ENCODE measurements around the gene LYVE1. TPM values are rescaled to one million over a fixed set of nuclear protein-coding genes. Genes with fewer than 3 reads are reported as not detected.
"Not testable (repeated sequence)": the region's sequence is repeated elsewhere in the genome, so short reads cannot be mapped to it uniquely, and the experiment has no call there.

Gene LYVE1
- total RNA-seq, 2 experiments from 2014 or later: not detected

DNA sequence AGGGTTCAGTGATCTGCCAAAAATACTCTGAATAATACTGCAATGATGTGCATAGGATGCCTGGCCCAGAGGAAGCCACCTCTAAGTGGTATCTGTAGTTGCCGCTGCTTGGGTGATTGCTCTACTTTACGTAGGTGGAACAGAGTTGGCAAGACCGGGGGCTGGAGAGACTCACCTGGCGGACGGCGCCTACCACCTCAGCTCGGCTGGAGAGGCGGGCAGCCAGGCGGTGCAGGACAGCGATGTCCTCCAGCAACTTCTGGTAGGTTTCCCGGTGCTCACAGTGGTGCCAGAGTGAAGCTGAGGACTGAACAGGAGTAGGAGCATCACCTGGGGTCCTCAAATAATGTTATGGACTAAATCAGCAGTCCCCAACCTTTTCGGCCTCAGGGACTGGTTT, 34.5 kb upstream of the LYVE1 start:
- Mint-ChIP-seq H3K27ac (no peak overlapping the region), H3K36me3 (ENCODE audit: low read depth) (no peaks in the 10 kb centered on the region), H3K4me3 (no peak overlapping the region), H3K4me1 (ENCODE audit: low read depth) (peaks cover 2% of the 10 kb centered on the region), H3K27me3 (ENCODE audit: low read depth) (peaks cover 9% of the 10 kb centered on the region), H3K9me3 (no peaks in the 10 kb centered on the region)
- CTCF ChIA-PET: no interaction called here
- no peak for DNase-seq
- intact Hi-C loops (cut with micrococcal nuclease): no loop called here

DNA sequence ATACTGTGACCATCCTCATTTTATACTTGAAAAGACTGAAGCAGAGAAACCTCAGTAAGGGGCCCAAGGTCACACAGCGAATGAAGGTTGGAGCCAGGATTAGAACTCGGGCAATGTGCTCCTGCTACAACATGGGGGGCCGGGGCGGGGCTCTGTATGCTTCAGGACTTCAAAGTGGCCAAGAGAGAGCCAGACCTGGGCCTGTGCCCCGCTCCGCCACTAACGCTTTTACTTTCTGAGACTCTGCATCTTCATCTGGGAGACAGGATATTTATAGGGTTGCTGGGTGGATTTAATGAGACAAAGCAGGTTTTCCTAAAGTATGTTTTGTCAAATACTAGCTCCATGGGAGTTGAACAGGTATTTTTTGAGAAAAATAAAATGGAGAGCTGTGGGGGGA, 33.9 kb upstream of the LYVE1 start:
- intact Hi-C loops (cut with micrococcal nuclease): no loop called here
- Mint-ChIP-seq H3K27me3 (ENCODE audit: low read depth) (peaks cover 9% of the 10 kb centered on the region), H3K4me1 (ENCODE audit: low read depth) (peaks cover 2% of the 10 kb centered on the region)

DNA sequence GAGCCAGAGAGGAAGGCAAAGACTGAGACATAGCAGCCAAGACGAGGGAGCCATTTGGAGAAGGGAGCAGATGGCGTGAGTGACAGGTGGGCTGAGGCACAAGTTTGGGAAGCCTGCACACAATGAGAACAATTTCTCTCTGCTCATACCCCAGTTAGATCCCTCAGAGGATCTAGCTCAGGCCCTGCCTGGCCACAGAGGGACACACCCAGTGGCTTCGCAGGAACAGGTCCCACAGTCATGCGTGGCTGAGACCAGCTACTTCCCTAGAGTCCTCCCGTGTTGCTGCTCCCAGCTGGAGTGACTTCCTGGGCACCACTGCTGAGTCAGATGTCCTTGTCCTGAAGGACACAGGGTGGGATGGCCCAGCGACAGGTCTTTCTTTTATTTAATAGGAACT, 33.4 kb upstream of the LYVE1 start:
- Mint-ChIP-seq H3K27ac (no peak overlapping the region), H3K4me1 (ENCODE audit: low read depth) (peaks cover 2% of the 10 kb centered on the region), H3K4me3 (no peak overlapping the region), H3K27me3 (ENCODE audit: low read depth) (peaks cover 9% of the 10 kb centered on the region), H3K9me3 (no peaks in the 10 kb centered on the region), H3K36me3 (ENCODE audit: low read depth) (no peaks in the 10 kb centered on the region)
- DNase-seq: no peak
- intact Hi-C loops (cut with micrococcal nuclease): no loop called here
- CTCF ChIA-PET: interaction anchor here (0.5 kb wide), 1 partner anchor 246 kb away, joined by 3 read pairs; no protein-coding TSS in a partner anchor

More for the DNA sequence above, 33.9 kb upstream of the LYVE1 start:
- H3K4me3 Mint-ChIP-seq: no peak overlapping the region
- no peaks in the 10 kb centered on the region for H3K36me3 Mint-ChIP-seq (ENCODE audit: low read depth)
- DNase-seq: no peak
- no peaks in the 10 kb centered on the region for H3K9me3 Mint-ChIP-seq
- CTCF ChIA-PET: interaction anchor here (0.5 kb wide), 1 partner anchor 246 kb away, joined by 3 read pairs; no protein-coding TSS in a partner anchor
- H3K27ac Mint-ChIP-seq: no peak overlapping the region

DNA sequence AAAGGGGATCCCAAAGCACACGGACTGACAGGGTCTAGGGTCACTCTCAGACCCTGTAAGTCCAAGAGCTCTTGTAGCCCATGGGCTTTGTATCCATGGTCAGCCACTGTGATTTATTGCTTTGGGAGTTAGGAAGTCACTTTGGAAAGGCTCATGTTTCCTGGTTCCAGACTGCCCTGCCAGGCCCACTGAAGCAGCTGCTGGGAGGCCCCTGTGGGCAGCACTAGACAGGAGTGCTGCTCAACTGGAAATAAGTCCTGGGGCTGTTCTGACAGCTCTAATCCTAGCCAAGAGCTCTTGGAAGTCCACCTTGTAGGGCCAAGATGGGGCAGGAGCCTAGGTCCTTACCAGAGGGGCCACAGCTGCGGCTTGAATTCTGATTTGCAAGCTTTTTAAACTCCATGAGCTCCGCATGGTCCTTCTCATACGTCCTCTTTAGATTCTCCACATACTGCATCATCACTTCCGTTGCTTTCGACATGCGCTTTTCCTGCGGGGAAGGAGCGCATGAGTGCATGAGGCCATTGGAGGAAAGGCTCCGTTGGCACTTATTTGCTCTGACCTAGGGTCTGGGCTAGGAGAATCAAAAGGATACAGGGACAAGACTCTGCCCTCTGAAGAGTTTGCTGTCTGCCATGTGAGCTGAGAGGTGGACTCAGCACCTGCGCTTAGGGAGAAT, 32.2 kb upstream of the LYVE1 start:
- H3K36me3 Mint-ChIP-seq (ENCODE audit: low read depth): no peaks in the 10 kb centered on the region
- H3K4me1 Mint-ChIP-seq (ENCODE audit: low read depth): no peaks in the 10 kb centered on the region
- intact Hi-C loops (cut with micrococcal nuclease): no loop called here
- peaks cover 2% of the 10 kb centered on the region for H3K9me3 Mint-ChIP-seq
- H3K27me3 Mint-ChIP-seq (ENCODE audit: low read depth): peaks cover 9% of the 10 kb centered on the region
- no peak overlapping the region for H3K4me3 Mint-ChIP-seq
- CTCF ChIA-PET: no interaction called here
- no peak overlapping the region for H3K27ac Mint-ChIP-seq
- no peak for DNase-seq

DNA sequence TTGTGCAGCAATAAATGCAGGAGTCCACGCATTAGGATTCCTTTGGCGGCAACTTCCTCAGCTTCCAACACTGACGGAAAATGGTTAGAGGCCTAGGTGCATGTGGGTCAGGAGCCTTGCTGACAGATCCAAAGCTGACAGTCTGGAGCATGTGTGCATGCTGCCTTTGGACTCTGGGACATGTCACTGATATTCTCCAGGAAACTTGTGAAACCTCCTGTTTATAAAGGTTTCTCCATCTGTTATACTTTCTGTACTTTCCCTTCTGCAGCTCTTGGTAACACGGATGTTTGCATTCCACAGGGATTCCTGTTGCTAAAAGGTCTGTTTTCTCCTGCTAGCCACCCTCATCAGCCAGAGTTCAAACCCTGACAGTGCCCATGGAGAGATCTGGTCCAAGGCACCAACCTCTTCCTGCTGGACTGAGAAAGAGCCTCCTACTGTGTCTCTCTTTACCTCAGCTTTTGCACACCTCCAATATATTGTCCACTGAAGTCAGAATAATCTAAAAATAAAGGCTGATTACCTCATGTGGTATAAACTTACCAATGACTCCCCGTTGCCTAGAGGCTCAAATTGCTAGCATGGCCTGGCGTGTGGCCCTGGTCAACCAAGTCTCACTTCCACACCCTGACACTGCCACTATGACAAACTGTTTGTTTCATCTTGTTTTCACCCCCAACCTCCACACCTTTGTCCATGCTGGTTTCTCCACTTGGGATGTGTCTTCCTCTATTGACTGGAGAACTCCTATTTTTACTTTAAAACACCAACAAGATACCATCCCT, 31.1 kb upstream of the LYVE1 start:
- Mint-ChIP-seq H3K27me3 (ENCODE audit: low read depth) (peaks cover 3% of the 10 kb centered on the region), H3K4me1 (ENCODE audit: low read depth) (no peaks in the 10 kb centered on the region), H3K27ac (no peak overlapping the region), H3K36me3 (ENCODE audit: low read depth) (no peaks in the 10 kb centered on the region), H3K4me3 (no peak overlapping the region), H3K9me3 (peaks cover 2% of the 10 kb centered on the region)
- intact Hi-C loops (cut with micrococcal nuclease): no loop called here
- DNase-seq: no peak
- CTCF ChIA-PET: no interaction called here

DNA sequence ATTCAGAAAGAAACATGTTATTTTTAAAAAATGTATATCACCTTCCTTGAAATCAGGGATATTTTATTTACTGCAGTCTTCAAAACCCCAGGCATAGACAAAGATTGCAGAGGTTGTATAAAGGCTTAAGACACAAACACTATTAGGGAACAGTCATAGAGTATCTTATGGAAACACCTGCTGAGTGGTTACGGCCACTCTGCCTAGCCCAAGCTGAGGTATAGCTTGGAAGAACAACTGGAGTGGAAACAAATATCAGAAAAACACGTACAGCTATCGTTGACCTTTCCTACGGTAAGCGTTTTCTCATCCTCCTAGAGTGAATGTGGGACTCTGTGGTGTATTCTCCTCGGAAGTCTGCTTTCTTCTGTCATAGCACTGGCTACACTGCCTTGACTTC, 30.4 kb upstream of the LYVE1 start:
- H3K4me1 Mint-ChIP-seq (ENCODE audit: low read depth): no peaks in the 10 kb centered on the region
- no peak overlapping the region for H3K4me3 Mint-ChIP-seq
- H3K9me3 Mint-ChIP-seq: peaks cover 2% of the 10 kb centered on the region
- no peak for DNase-seq
- H3K36me3 Mint-ChIP-seq (ENCODE audit: low read depth): no peaks in the 10 kb centered on the region
- H3K27me3 Mint-ChIP-seq (ENCODE audit: low read depth): peaks cover 3% of the 10 kb centered on the region
- no peak overlapping the region for H3K27ac Mint-ChIP-seq
- CTCF ChIA-PET: no interaction called here
- intact Hi-C loops (cut with micrococcal nuclease): no loop called here

DNA sequence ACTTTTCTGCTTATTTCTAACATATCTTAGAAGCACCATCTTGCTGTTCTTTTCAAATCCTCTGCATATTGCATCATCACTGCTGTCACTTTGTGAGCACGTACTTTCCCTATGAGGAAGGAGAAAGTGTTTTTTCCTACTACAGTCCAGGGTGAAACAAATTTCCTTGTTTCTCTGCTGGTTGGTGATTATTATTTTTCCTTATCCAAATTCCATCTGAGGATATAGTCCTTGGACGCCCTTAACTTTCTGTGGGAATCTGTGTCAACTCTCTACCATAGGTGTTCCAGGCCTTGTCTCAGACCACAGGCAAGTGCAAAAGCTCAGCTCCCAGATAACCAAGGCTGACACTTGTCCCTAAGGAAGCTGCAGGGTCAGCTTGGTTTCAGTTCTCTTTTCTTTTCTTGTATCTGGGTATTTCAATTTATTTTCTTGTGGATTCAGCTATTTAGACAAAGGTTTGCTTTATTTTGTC, 29.4 kb upstream of the LYVE1 start:
- CTCF ChIA-PET: no interaction called here
- Mint-ChIP-seq H3K9me3 (peaks cover 2% of the 10 kb centered on the region), H3K27ac (no peak overlapping the region), H3K4me3 (no peak overlapping the region), H3K36me3 (ENCODE audit: low read depth) (no peaks in the 10 kb centered on the region), H3K4me1 (ENCODE audit: low read depth) (no peaks in the 10 kb centered on the region), H3K27me3 (ENCODE audit: low read depth) (peaks cover 3% of the 10 kb centered on the region)
- DNase-seq: no peak
- intact Hi-C loops (cut with micrococcal nuclease): no loop called here

DNA sequence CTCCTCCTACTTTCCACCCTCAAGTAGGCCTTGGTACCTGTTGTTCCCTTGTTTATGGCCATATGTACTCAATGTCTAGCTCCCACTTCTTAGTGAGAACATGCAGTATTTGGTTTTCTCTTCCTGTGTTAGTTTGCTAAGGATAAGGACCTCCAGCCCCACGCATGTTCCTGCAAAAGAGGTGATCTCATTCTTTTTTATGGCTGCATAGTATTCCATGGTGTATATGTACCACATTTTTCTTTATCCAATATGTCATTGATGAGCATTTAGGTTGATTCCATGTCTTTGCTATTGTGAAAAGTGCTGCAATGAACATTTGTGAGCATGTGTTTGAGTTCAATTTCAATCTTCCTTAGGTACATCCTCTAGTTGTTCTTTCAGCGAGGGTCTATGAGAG, 27.4 kb upstream of the LYVE1 start:
- intact Hi-C loops (cut with micrococcal nuclease); H3K4me1 Mint-ChIP-seq (ENCODE audit: low read depth); DNase-seq; H3K36me3 Mint-ChIP-seq (ENCODE audit: low read depth); H3K4me3 Mint-ChIP-seq; H3K27me3 Mint-ChIP-seq (ENCODE audit: low read depth); H3K27ac Mint-ChIP-seq; H3K9me3 Mint-ChIP-seq: not testable (repeated sequence)
- CTCF ChIA-PET: interaction anchor here (0.9 kb wide), 1 partner anchor 192 kb away, joined by 3 read pairs; no protein-coding TSS in a partner anchor

DNA sequence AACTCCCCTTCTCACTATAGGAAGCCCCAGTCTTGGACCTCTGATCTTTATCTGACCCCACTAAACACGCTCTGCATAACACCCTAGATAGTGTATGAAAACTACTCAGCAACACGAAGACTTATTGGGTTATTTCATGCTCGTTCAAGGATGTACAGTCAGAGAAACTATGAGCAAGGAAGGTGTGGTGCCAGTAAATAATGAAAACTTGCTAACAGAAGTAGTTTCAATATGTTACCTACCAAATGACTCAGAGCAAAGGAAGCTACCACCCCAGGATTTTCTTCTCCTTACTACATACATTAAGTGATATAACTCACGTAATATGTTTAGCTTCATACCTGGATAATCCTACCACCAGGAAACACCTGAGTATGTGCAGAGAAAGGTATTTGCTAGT, 25.9 kb upstream of the LYVE1 start:
- Mint-ChIP-seq H3K36me3 (ENCODE audit: low read depth) (no peaks in the 10 kb centered on the region), H3K27me3 (ENCODE audit: low read depth) (no peaks in the 10 kb centered on the region), H3K27ac (no peak overlapping the region), H3K9me3 (peaks cover 2% of the 10 kb centered on the region), H3K4me1 (ENCODE audit: low read depth) (no peaks in the 10 kb centered on the region), H3K4me3 (no peak overlapping the region)
- DNase-seq: no peak
- CTCF ChIA-PET: no interaction called here
- intact Hi-C loops (cut with micrococcal nuclease): no loop called here

DNA sequence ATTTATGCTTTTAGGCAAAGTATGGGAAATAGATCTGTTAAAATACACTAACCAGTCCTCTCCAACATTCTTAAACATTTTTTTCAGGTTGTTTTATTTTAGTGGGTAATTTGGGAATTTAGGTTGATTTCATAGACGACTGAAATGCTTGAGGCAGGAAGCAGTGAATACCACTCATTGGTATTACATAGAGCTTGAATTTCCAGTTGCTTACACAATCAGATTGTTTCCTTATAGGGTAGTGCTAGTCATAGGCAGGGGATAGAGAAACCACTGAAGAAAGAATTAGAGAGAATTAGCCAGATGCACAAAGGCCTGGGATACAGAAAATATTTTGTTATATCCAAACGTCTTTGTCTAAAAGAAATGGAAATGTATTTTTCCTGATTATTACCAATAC, 23.9 kb upstream of the LYVE1 start:
- CTCF ChIA-PET: no interaction called here
- H3K36me3 Mint-ChIP-seq (ENCODE audit: low read depth): no peaks in the 10 kb centered on the region
- no peaks in the 10 kb centered on the region for H3K27me3 Mint-ChIP-seq (ENCODE audit: low read depth)
- H3K9me3 Mint-ChIP-seq: peaks cover 2% of the 10 kb centered on the region
- no peak overlapping the region for H3K27ac Mint-ChIP-seq
- intact Hi-C loops (cut with micrococcal nuclease): no loop called here
- DNase-seq: no peak
- no peak overlapping the region for H3K4me3 Mint-ChIP-seq
- H3K4me1 Mint-ChIP-seq (ENCODE audit: low read depth): no peaks in the 10 kb centered on the region

DNA sequence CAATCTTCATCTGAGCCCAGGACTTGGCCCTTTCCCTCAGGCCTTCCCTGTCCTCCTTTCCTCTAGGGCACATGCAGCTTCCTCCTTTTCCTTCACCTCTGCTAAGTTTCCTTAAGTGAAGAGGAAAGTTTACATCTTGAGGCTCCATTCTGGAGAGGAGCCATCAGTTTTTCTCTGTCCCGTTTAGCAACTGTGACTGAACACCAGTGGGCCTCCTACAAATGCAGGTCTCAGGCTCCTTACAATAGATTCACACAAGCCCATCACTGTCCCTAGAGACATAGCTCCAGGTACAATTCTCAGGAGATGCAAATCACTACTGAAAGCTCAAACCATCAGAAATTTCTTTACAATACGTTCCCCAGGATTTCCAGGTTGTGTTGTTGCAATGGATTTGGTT, 23.3 kb upstream of the LYVE1 start:
- H3K4me3 Mint-ChIP-seq: no peak overlapping the region
- CTCF ChIA-PET: no interaction called here
- H3K27me3 Mint-ChIP-seq (ENCODE audit: low read depth): no peaks in the 10 kb centered on the region
- H3K4me1 Mint-ChIP-seq (ENCODE audit: low read depth): no peaks in the 10 kb centered on the region
- intact Hi-C loops (cut with micrococcal nuclease): no loop called here
- H3K36me3 Mint-ChIP-seq (ENCODE audit: low read depth): no peaks in the 10 kb centered on the region
- no peak overlapping the region for H3K27ac Mint-ChIP-seq
- DNase-seq: no peak
- peaks cover 2% of the 10 kb centered on the region for H3K9me3 Mint-ChIP-seq

DNA sequence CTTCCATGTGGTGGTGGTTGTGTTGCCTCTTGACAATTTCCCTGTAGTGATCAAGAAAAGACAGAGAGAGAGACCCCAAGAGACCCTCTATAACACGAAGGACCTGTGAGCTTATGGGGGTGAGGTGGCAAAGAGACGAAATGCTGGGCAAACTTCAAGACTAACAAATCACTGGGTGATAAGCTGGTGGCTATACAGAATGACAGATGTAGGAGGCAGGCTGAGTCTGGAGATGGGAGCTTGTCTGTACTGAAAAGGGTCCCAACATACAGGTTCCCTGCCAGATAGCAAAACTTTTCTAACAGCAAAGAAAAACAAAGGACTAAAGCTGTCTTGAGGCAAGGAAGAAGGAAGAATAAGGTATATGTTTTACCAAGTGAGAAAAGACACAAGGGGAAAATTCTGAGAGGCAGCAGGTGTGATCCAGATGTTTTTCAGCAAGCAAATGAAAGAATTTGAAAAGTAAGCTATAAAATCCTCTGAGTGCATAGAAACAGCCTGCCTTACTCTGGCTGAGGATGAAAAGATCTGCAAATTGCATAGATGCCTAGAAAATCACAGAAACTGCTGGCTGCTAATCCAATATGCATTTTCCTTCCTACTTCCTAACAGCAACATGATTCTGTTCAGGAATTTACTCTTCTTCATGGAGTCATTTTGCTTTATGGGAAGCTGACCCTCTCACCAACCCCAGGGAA, 21.9 kb upstream of the LYVE1 start:
- intact Hi-C loops (cut with micrococcal nuclease): no loop called here
- Mint-ChIP-seq H3K4me3 (no peak overlapping the region), H3K36me3 (ENCODE audit: low read depth) (no peaks in the 10 kb centered on the region), H3K4me1 (ENCODE audit: low read depth) (no peaks in the 10 kb centered on the region), H3K27ac (no peak overlapping the region), H3K27me3 (ENCODE audit: low read depth) (no peaks in the 10 kb centered on the region), H3K9me3 (no peaks in the 10 kb centered on the region)
- DNase-seq: no peak
- CTCF ChIA-PET: no interaction called here

Data from activated naive CD4-positive, alpha-beta T cell treated with anti-CD3 and anti-CD28 coated beads for 36 hours (primary cell).